ENCODE measurements around the gene TUBB8.

Gene TUBB8

GRCh38 chr10:90161-90560 lies 41.1 kb upstream of the TUBB8 start:
- no peak overlapping the region for H3K4me3 ChIP-seq (ENCODE audit: low read depth, low read length)
- DNase-seq (ENCODE audit: low read depth) = no peak
- TF ChIP-seq CTCF (conservative IDR thresholded peaks at IDR 0.05; ENCODE audit: low read depth, low read length) = no peak

- no peak overlapping the region for H3K4me3 ChIP-seq (ENCODE audit: low read depth, low read length)
- no peak for DNase-seq (ENCODE audit: low read depth)
- TF ChIP-seq CTCF (conservative IDR thresholded peaks at IDR 0.05; ENCODE audit: low read depth, low read length) = no peak
Observed at GRCh38 chr10:89248-89647, 40.2 kb upstream of the TUBB8 start.

GRCh38 chr10:88253-88652 lies 39.2 kb upstream of the TUBB8 start:
- no peak for TF ChIP-seq CTCF (conservative IDR thresholded peaks at IDR 0.05; ENCODE audit: low read depth, low read length)
- DNase-seq (ENCODE audit: low read depth) = no peak
- H3K4me3 ChIP-seq (ENCODE audit: low read depth, low read length) = no peak overlapping the region

GRCh38 chr10:87177-88080 lies 38.3 kb upstream of the TUBB8 start:
- H3K4me3 ChIP-seq (ENCODE audit: low read depth, low read length) = no peak overlapping the region
- no peak for TF ChIP-seq CTCF (conservative IDR thresholded peaks at IDR 0.05; ENCODE audit: low read depth, low read length)
- DNase-seq (ENCODE audit: low read depth) = no peak

GRCh38 chr10:86031-86430 lies 36.9 kb upstream of the TUBB8 start:
- no peak overlapping the region for H3K4me3 ChIP-seq (ENCODE audit: low read depth, low read length)
- DNase-seq (ENCODE audit: low read depth) = no peak
- TF ChIP-seq CTCF (conservative IDR thresholded peaks at IDR 0.05; ENCODE audit: low read depth, low read length) = no peak

- TF ChIP-seq CTCF (conservative IDR thresholded peaks at IDR 0.05; ENCODE audit: low read depth, low read length) = no peak
- no peak for DNase-seq (ENCODE audit: low read depth)
Observed at GRCh38 chr10:85044-85443, 35.9 kb upstream of the TUBB8 start.

More at GRCh38 chr10:85044-85443, 35.9 kb upstream of the TUBB8 start:
- H3K4me3 ChIP-seq (ENCODE audit: low read depth, low read length) = no peak overlapping the region

Measured in choroid plexus epithelial cell (primary cell).